ENCODE results near the gene SLC4A1.
A peak's percentile ranks its signal among the peaks of the same experiment; 100 is the strongest.

SLC4A1 gene

DNA sequence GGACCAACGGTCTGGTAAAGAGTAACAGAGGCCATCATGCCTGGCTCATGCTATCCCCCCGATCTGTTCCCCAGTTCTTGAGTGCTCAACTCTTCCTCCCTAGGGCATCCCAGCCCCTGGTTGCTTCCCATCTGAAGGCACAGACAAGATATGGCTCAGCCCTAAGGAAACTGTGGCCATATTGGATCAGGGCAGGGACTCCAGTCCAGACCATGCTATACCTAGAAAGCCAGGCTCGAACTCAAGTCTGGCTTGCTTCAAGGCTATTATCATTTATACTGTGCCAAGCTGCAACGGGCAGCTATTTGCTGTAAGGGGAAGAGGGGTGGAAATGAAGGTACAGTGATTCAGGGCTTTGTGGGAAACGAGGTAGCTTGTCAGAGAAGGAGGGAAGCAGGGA is 51.2 kb downstream of the SLC4A1 start:
- Histone ChIP-seq H3K27me3 (ENCODE audit: control insufficient read depth, insufficient read depth, low read length) (no peaks in the 10 kb centered on the region), H3K9me3 (replicated peaks; ENCODE audit: low read length) (no peaks in the 10 kb centered on the region), H3K36me3 (ENCODE audit: insufficient read depth, low read length) (peaks cover 47% of the 10 kb centered on the region), H3K9ac (ENCODE audit: low read depth, low read length) (no peak overlapping the region), H3K4me3 (ENCODE audit: low read length) (no peak overlapping the region), H3K4me1 (ENCODE audit: control insufficient read depth, insufficient read depth, low read length) (peaks cover 17% of the 10 kb centered on the region), H3K4me2 (ENCODE audit: low read length) (peak overlapping the region; percentile 97)

DNA sequence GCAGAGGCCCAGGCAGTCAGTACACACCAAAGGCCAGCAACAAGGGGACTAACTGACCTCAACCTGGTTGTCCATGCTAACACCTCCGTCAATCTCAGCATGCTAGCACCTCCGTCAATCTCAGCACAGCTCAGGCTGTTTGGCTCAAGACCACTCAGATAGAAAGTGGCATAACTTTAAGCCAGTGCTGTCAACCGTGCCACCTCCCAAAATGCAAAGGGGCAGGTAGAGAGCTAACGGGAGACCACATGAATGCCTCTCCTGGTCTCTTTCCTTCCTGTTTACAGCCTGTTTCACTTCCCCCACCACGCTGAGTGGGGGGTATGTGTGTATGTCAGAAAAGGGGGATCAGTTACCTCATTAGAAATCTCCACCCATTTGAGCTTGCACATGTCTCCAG is 51.8 kb downstream of the SLC4A1 start:
- Histone ChIP-seq H3K9me3 (replicated peaks; ENCODE audit: low read length) (no peaks in the 10 kb centered on the region), H3K4me3 (ENCODE audit: low read length) (no peak overlapping the region), H3K27me3 (ENCODE audit: control insufficient read depth, insufficient read depth, low read length) (no peaks in the 10 kb centered on the region), H3K36me3 (ENCODE audit: insufficient read depth, low read length) (peaks cover 52% of the 10 kb centered on the region), H3K4me1 (ENCODE audit: control insufficient read depth, insufficient read depth, low read length) (peaks cover 18% of the 10 kb centered on the region), H3K4me2 (ENCODE audit: low read length) (no peak overlapping the region), H3K9ac (ENCODE audit: low read depth, low read length) (no peak overlapping the region)

DNA sequence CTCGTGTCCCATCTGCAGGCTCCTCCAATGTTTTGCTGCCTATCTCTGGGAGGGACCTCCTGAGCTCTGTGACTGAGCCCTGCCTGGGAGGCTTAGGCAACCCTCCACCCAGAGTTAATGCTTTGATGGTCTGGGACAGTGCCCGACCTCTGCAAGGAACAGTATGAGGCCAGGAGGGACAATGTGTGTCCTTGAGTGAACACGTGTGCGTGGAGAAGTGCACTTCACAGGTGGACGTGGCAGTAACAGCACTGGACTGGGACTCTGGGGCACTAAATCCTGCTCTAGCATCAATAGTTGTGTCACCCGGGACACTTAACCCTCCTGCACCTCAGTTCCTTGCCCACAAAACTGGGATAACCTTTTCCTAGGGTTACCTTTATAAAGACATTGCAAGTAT is 53.0 kb downstream of the SLC4A1 start:
- H3K4me1 ChIP-seq (ENCODE audit: control insufficient read depth, insufficient read depth, low read length) = peaks cover 29% of the 10 kb centered on the region
- H3K27me3 ChIP-seq (ENCODE audit: control insufficient read depth, insufficient read depth, low read length) = no peaks in the 10 kb centered on the region
- no peak overlapping the region for H3K4me2 ChIP-seq (ENCODE audit: low read length)
- no peaks in the 10 kb centered on the region for H3K9me3 ChIP-seq (replicated peaks; ENCODE audit: low read length)
- peaks cover 59% of the 10 kb centered on the region for H3K36me3 ChIP-seq (ENCODE audit: insufficient read depth, low read length)
- H3K9ac ChIP-seq (ENCODE audit: low read depth, low read length) = no peak overlapping the region
- H3K4me3 ChIP-seq (ENCODE audit: low read length) = no peak overlapping the region

DNA sequence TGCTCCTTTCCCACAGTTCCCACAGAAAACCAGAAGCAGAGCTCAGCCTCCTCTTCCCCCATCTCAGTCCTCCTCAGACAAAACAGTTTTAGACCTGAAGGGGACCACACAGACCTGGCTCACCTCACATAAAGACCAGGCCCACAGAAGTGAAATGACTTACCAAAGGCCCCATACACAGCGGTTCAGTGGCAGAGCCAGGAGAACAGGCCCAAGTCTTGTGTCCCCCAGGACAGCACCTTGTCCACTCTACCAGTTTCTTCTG is 53.8 kb downstream of the SLC4A1 start:
- Histone ChIP-seq H3K27me3 (ENCODE audit: control insufficient read depth, insufficient read depth, low read length) (no peaks in the 10 kb centered on the region), H3K4me3 (ENCODE audit: low read length) (no peak overlapping the region), H3K9me3 (replicated peaks; ENCODE audit: low read length) (no peaks in the 10 kb centered on the region), H3K36me3 (ENCODE audit: insufficient read depth, low read length) (peaks cover 67% of the 10 kb centered on the region), H3K9ac (ENCODE audit: low read depth, low read length) (no peak overlapping the region), H3K4me2 (ENCODE audit: low read length) (no peak overlapping the region), H3K4me1 (ENCODE audit: control insufficient read depth, insufficient read depth, low read length) (peaks cover 36% of the 10 kb centered on the region)

DNA sequence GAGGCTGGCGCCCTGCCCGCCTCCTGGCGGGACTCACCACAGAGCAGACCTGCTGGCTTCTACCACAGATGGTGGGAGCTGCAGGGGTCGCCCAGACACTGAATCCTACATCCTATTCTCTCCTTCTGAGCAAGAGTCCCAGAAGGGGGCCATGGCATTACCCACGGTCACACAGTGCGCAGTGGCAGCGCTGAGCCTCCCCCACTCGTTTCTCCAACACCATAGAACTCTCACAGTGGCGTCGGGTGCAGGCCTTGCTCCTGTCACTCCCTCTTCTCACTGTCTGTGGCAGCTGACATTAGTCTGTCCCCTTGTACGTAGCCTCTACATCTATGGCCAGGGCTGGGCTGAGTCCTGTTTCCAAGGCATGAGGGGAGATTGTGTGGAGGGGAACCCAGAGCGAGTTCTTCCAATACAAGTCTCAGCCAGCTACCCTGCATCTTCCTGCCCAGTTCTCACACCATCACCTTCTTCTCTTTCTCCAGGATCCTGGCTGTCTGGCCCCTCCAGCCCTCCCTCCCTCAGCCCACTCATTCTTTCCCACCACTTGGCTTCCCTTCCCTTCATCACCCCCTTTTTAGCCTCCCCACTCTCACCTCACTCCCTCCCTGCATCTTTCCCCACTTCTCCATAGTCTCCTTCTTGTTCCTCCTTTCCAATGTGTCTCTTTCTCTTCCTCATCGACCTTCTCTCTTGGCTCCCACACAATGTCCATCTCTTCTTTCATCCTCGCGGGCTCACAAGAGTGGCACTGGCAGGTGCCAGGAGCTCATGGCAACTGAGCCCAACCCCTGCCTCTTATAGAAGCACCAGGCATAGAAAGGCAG is 54.3 kb downstream of the SLC4A1 start:
- H3K9me3 ChIP-seq (replicated peaks; ENCODE audit: low read length) = no peaks in the 10 kb centered on the region
- no peaks in the 10 kb centered on the region for H3K27me3 ChIP-seq (ENCODE audit: control insufficient read depth, insufficient read depth, low read length)
- H3K36me3 ChIP-seq (ENCODE audit: insufficient read depth, low read length) = peaks cover 72% of the 10 kb centered on the region
- no peak overlapping the region for H3K4me2 ChIP-seq (ENCODE audit: low read length)
- H3K4me3 ChIP-seq (ENCODE audit: low read length) = no peak overlapping the region
- H3K4me1 ChIP-seq (ENCODE audit: control insufficient read depth, insufficient read depth, low read length) = peaks cover 42% of the 10 kb centered on the region
- H3K9ac ChIP-seq (ENCODE audit: low read depth, low read length) = no peak overlapping the region

DNA sequence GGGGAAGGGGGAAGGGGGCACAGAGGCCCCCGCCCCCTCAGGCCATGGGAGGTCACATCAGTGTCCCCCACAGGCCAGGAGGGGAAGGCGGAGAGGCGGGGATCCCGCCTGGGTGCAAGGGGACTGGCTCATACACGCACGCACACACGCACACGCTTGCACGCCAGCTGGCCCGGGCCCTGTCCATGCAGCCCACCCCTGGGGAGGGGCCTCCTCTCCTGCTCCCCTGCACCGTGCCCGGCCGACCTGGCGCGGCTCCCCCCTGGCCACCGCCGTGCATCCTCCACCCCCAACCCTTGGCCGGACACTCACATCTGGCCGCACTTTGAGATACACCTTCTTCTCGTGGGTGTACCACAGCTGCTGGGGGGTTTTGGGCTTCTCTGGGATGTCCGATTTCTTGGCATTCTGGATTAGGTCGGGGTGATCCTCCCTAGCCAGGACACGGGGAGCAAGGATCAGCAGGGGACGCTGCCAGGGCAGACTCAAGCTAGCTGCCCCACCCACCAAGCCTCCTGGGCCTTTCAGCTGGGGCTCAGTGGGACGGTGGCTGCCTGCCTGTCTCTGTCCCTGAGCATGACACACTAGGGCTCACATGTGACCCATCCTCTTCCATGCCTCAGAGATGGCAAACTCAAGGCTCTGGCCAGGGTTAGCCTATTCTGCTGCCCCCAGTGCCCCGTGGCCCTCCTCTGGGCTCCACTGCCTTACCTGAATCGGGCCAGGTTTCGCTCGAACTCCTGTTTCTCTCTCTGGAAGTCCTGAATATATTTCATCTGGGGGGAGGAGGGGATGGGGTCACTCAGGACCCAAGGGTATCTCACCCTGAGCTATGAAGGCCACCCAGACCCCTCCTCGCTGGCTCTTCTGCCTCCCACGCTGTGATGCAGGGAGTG is 55.2 kb downstream of the SLC4A1 start:
- Histone ChIP-seq H3K4me1 (ENCODE audit: control insufficient read depth, insufficient read depth, low read length) (peaks cover 46% of the 10 kb centered on the region), H3K4me3 (ENCODE audit: low read length) (no peak overlapping the region)

DNA sequence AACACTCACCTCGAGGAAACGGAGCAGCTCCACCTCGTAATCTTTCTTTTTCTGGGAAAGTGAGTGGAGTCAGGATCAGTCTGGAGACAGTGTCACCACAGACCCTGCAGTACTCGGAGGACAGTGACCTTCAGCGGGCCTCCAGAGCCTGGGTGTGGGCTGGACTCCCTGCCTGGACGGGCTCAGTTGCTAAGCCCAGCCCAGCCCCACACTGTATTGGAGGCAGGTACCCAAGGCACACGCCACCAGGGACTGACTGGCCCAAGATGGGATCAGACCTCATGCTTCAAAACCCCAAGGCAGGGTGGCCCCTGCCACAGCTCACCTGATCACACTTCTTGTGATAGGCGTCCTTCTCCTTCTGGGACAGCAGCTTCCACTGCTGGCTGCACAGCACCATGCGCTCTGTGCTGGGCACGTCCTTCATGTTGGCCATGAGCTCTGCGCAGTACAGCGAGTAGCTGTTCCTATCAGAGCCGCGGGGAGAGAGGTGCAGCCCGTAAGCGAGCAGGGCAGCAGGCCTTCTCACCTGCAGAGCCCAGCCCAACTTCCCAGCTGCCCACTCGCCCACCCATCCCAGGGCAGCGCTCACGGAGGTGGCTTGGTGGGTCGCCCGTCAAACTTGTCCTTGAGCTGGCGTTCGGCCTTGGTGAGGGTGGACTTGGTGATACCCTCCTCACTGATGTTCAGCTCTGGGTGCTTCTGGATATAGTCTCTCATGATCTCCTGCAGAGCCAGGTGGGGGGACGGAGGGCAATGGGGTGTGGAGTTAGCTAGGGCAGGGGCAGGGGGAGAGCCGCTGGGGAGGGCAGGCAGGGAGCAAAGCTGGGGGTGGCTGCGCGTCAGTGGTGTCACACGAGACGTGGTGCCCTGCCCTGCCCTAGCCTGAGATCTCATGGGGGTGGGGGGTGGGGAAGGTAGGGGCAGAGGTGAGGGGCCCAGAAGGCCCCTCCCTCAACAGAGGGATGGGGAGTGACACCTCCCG is 56.4 kb downstream of the SLC4A1 start:
- H3K9ac ChIP-seq (ENCODE audit: low read depth, low read length) = no peak overlapping the region
- no peak overlapping the region for H3K4me3 ChIP-seq (ENCODE audit: low read length)
- peaks cover 35% of the 10 kb centered on the region for H3K4me1 ChIP-seq (ENCODE audit: control insufficient read depth, insufficient read depth, low read length)
- H3K9me3 ChIP-seq (replicated peaks; ENCODE audit: low read length) = no peaks in the 10 kb centered on the region
- H3K4me2 ChIP-seq (ENCODE audit: low read length) = no peak overlapping the region
- no peaks in the 10 kb centered on the region for H3K27me3 ChIP-seq (ENCODE audit: control insufficient read depth, insufficient read depth, low read length)
- peaks cover 82% of the 10 kb centered on the region for H3K36me3 ChIP-seq (ENCODE audit: insufficient read depth, low read length)

More for the DNA sequence above, 55.2 kb downstream of the SLC4A1 start:
- Histone ChIP-seq H3K9ac (ENCODE audit: low read depth, low read length) (no peak overlapping the region), H3K36me3 (ENCODE audit: insufficient read depth, low read length) (peaks cover 80% of the 10 kb centered on the region), H3K4me2 (ENCODE audit: low read length) (no peak overlapping the region), H3K9me3 (replicated peaks; ENCODE audit: low read length) (no peaks in the 10 kb centered on the region), H3K27me3 (ENCODE audit: control insufficient read depth, insufficient read depth, low read length) (no peaks in the 10 kb centered on the region)

DNA sequence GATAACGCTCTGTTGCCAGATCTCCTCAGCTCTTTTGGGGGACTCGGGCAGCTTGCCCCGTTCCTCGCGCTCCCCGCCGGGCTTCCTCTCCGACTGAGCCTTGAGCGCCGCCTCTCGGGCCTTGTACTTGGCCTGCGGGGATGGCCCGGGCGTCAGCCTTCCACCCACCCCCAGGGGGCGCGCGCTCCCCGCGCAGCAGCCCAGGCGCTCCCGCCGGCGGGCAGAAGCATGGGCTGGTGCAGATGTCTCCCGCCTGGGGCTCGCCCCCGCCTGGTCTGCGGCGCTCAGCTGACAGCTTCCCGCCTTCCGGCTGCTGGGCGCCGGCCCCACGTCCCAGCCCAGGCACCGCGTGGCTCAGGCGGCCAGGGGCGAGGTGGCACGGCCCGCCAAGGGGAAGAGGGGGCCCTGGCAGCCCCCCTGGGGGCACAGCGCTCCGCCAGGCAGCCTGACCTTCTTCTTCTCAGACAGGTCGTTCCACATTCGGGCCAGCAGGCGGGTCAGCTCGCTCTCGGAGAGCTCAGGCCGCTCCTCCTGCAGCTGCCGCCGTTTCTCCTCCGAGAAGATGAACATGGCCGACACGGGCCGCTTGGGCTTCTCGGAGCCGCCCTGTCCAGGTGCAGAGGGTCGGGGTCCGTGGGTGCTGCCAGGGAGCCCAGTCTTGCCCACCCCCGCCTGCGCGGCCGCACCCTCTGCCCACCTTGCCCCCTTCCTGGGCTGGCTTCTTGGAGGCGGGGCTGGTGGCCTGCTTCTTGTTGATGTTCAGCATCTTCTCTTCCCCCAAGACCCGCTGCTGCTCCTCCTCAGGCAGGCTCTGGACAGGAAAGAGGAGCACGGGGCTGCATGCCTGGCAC is 57.4 kb downstream of the SLC4A1 start:
- H3K4me3 ChIP-seq (ENCODE audit: low read length) = no peak overlapping the region
- H3K36me3 ChIP-seq (ENCODE audit: insufficient read depth, low read length) = peaks cover 78% of the 10 kb centered on the region

DNA sequence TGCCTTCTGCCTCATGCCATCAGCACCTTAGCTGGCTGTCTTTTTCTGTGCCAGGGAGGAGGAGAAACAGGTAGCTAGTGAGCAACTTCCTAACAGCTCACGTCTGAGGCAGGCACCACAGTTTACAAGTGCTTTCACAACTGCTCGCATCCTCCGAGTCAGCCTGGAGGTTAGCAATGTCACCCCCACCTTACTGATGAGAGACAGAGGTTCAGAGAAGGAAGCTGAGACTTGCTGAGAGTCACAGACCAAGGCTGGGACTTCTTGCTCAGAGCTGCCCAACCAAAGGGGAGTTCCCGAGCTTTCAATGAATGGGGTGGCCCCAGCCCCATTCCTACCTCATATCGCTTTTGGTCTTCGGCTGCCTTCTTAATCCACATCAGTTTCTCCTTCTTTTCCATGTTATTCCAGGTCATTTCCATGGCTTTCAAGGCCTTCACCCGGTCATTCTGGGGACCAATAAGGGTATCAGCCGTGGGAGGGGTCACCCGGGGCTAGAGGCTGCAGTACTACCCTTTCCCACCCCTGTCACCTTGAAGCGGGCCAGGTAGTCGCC is 58.1 kb downstream of the SLC4A1 start:
- H3K36me3 ChIP-seq (ENCODE audit: insufficient read depth, low read length) = peaks cover 71% of the 10 kb centered on the region
- H3K4me2 ChIP-seq (ENCODE audit: low read length) = peak overlapping the region; percentile 53
- H3K4me3 ChIP-seq (ENCODE audit: low read length) = no peak overlapping the region
- H3K9me3 ChIP-seq (replicated peaks; ENCODE audit: low read length) = no peaks in the 10 kb centered on the region
- peak overlapping the region; percentile 43 for H3K9ac ChIP-seq (ENCODE audit: low read depth, low read length)
- no peaks in the 10 kb centered on the region for H3K27me3 ChIP-seq (ENCODE audit: control insufficient read depth, insufficient read depth, low read length)
- H3K4me1 ChIP-seq (ENCODE audit: control insufficient read depth, insufficient read depth, low read length) = peaks cover 37% of the 10 kb centered on the region

More for the DNA sequence above, 57.4 kb downstream of the SLC4A1 start:
- H3K4me2 ChIP-seq (ENCODE audit: low read length) = peak overlapping the region; percentile 53
- no peaks in the 10 kb centered on the region for H3K27me3 ChIP-seq (ENCODE audit: control insufficient read depth, insufficient read depth, low read length)
- peak overlapping the region; percentile 43 for H3K9ac ChIP-seq (ENCODE audit: low read depth, low read length)
- peaks cover 35% of the 10 kb centered on the region for H3K4me1 ChIP-seq (ENCODE audit: control insufficient read depth, insufficient read depth, low read length)
- no peaks in the 10 kb centered on the region for H3K9me3 ChIP-seq (replicated peaks; ENCODE audit: low read length)

DNA sequence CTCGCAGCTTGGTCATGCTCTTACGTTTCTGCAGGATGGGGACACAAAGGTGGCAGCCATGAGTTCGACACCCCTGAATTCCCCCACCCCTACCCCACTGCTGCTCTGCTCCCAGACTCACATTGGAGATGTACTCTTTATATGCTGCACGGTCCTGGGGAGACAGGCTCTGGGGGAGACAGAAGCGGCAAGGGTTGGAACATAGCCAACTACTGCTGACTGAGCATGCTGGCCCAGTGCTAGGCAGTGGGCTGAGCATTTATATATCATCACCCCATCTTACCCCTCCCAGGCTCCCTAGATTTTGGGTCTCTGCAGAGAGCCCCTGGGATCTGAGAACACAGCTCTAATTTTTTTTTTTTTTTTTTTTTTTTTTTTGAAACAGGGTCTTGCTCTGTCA is 60.2 kb downstream of the SLC4A1 start:
- no peak overlapping the region for H3K4me2 ChIP-seq (ENCODE audit: low read length)
- H3K9ac ChIP-seq (ENCODE audit: low read depth, low read length) = no peak overlapping the region
- peaks cover 56% of the 10 kb centered on the region for H3K4me1 ChIP-seq (ENCODE audit: control insufficient read depth, insufficient read depth, low read length)
- H3K36me3 ChIP-seq (ENCODE audit: insufficient read depth, low read length) = peaks cover 52% of the 10 kb centered on the region
- H3K9me3 ChIP-seq (replicated peaks; ENCODE audit: low read length) = no peaks in the 10 kb centered on the region
- H3K27me3 ChIP-seq (ENCODE audit: control insufficient read depth, insufficient read depth, low read length) = no peaks in the 10 kb centered on the region
- no peak overlapping the region for H3K4me3 ChIP-seq (ENCODE audit: low read length)

Measured in skeletal muscle satellite cell (primary cell).